Tibial nerve (tissue), 4 donors: Measurements from ENCODE around the gene WASF2. TPM values are rescaled to one million over a fixed set of nuclear protein-coding genes. Genes with fewer than 3 reads are reported as not detected.

Source experiments
- DNase-seq, 2 donors: peaks; one replicate each; pipeline ENCODE4 v3.0.0-alpha.2; 2019; ENCODE audit warnings: low spot score in 2 of 2
- H3K27ac ChIP-seq, 4 donors: fragments of 200-600 bp; sonication (generic) in 3 of 4; one replicate each; pipeline ENCODE4 v1.5.1; 2017 to 2019; ENCODE audit warnings: mild to moderate bottlenecking in 1 of 4
- H3K27me3 ChIP-seq, 2 donors: fragments of 200-600 bp; sonication (generic) in 1 of 2; one replicate each; pipeline versions ENCODE4 v1.5.1 to v1.6.0; 2017 to 2019
- H3K36me3 ChIP-seq, 3 donors: fragments of 200-600 bp; sonication (generic); one replicate each; pipeline ENCODE4 v1.5.1; 2018 to 2019
- H3K4me1 ChIP-seq, 4 donors: fragments of 200-600 bp; sonication (generic) in 3 of 4; one replicate each; pipeline ENCODE4 v1.5.1; 2017 to 2019
- H3K4me3 ChIP-seq, 4 donors: fragments of 200-600 bp; sonication (generic) in 3 of 4; one replicate each; pipeline ENCODE4 v1.5.1; 2017 to 2019; ENCODE audit warnings: mild to moderate bottlenecking in 1 of 4, moderate library complexity in 1 of 4
- H3K9me3 ChIP-seq, 4 donors: fragments of 200-600 bp; sonication (generic) in 3 of 4; one replicate each; pipeline ENCODE4 v1.5.1; 2017 to 2019
- EP300 ChIP-seq, 2 donors: sonication (generic); formaldehyde crosslinking; IDR thresholded peaks; one replicate each; pipeline ENCODE4 v1.6.1; 2017; ENCODE audit warnings: antibody characterized with exemption in 2 of 2, mild to moderate bottlenecking in 1 of 2
- POLR2A ChIP-seq, 2 donors: fragments of 450-650 bp; IDR thresholded peaks; one replicate each; pipeline ENCODE4 v1.6.1; 2017; ENCODE audit warnings: antibody characterized with exemption in 2 of 2, mild to moderate bottlenecking in 2 of 2, moderate library complexity in 2 of 2
- WGBS, 2 donors: methylation state at CpG; one replicate each; pipeline ENCODE4 v1.1.5; 2018; 5-methylcytosine and 5-hydroxymethylcytosine counted together
- total RNA-seq, 4 donors: library from RNA; depleted of rRNA; stranded (reverse); fragments of >200 nt; gene quantifications; one replicate each; pipeline ENCODE4 v1.1.0, GENCODE V29; 2016
- TF ChIP-seq, protein P1 (sequence below), 5 experiments: fragments of 200-600 bp in 3 of 5; fragments of 450-650 bp in 2 of 5; sonication (generic) in 3 of 5; IDR thresholded peaks; one replicate each; pipeline ENCODE4 v1.5.1; 2016 to 2019; ENCODE audit warnings: antibody characterized with exemption in 5 of 5, mild to moderate bottlenecking in 3 of 5, moderate library complexity in 2 of 5

Gene WASF2
- total RNA-seq, 4 donors from 2014 or later = 74.9 to 95.9 (median 83.4) TPM

DNA sequence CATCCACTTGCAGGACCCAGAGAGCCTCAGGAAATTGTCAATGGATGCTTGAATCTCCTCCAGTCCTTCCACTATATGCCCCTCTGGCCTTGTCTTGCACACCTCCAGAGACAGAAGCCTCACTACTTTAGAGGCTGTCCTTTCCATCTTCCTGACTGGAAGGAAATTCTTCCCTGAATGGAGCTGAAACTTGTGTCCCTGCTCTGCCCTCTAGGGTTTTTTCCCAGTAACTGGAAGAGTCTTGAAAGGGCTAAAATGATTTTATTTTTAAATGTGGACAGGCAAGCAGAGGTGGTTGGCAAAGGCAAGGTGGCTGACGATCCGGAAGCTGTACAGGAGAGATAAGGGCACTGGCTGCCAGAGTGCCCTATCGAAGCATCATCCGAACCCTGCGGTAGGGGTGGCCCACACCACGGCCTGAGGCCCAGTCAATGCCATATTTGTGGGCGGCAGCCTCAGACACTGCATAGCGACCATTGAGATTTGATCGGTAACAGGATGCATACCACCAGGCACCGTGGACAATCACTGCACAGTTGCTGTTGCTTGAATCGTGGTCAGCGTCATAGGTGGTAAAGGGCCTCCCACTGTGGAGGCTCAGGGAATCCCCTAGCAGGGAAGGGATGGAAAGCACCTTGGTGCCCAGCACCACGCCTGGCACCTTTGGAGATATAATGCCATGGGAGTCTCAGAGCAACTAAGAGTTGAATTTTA, 120.9 kb downstream of the WASF2 start:
- Histone ChIP-seq H3K9me3 (no peaks in the 10 kb centered on the region), H3K36me3 (peaks cover 0 to 8% (median 0%) of the 10 kb centered on the region in 3 donors), H3K4me1 (peaks cover 0 to 43% (median 32%) of the 10 kb centered on the region in 4 donors), H3K27ac (peak overlapping the region in 3 of 4 donors; percentile 20 to 65 (median 36)), H3K4me3 (no peak overlapping the region), H3K27me3 (no peaks in the 10 kb centered on the region)
- TF ChIP-seq POLR2A (IDR thresholded peaks at IDR 0.05) = no peak
- TF ChIP-seq, protein P1, sequence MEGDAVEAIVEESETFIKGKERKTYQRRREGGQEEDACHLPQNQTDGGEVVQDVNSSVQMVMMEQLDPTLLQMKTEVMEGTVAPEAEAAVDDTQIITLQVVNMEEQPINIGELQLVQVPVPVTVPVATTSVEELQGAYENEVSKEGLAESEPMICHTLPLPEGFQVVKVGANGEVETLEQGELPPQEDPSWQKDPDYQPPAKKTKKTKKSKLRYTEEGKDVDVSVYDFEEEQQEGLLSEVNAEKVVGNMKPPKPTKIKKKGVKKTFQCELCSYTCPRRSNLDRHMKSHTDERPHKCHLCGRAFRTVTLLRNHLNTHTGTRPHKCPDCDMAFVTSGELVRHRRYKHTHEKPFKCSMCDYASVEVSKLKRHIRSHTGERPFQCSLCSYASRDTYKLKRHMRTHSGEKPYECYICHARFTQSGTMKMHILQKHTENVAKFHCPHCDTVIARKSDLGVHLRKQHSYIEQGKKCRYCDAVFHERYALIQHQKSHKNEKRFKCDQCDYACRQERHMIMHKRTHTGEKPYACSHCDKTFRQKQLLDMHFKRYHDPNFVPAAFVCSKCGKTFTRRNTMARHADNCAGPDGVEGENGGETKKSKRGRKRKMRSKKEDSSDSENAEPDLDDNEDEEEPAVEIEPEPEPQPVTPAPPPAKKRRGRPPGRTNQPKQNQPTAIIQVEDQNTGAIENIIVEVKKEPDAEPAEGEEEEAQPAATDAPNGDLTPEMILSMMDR (IDR thresholded peaks at IDR 0.05) = peak in 2 of 5 experiments; percentile 9 to 20
- DNase-seq = no peak
- WGBS, 2 donors = 68 to 81% methylated on average over 12 to 13 of the region's 13 CpGs

DNA sequence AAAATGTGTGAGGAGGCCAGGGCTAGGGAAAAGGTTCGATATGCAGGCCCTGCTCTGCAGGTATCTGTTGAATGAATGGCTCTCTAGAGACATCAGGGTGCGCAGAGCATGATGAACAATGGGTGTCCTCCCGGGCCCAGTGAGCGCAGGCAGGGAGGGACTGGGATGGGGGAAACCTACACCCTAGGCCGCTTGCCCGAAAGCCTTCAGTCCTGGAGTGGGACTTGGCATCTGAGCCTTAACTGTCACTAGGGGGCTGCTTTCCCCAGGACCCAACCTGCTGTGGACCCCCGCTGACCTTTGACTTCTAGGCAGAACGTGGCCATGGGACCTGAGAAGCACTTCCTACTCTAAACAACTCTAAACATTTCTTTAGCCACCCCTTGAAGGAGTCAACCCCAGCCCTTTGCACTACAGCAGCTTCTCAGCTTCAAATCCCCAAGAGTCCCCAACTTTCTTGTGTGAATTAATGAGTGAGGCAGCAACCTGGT, 122.8 kb downstream of the WASF2 start:
- Histone ChIP-seq H3K4me1 (peaks cover 0 to 52% (median 33%) of the 10 kb centered on the region in 4 donors), H3K9me3 (no peaks in the 10 kb centered on the region), H3K4me3 (peak overlapping the region; percentile 66 to 82 (median 74)), H3K27ac (peak overlapping the region; percentile 95 to 100 (median 97)), H3K27me3 (no peaks in the 10 kb centered on the region), H3K36me3 (peaks cover 0 to 26% (median 6%) of the 10 kb centered on the region in 3 donors)
- no peak for TF ChIP-seq POLR2A (IDR thresholded peaks at IDR 0.05)
- TF ChIP-seq, protein P1 (IDR thresholded peaks at IDR 0.05) = peak in 1 of 5 experiments; percentile 1
- TF ChIP-seq EP300 (IDR thresholded peaks at IDR 0.05) = no peak
- no peak for DNase-seq
- 21 to 37% methylated on average over 8 of the region's 8 CpGs for WGBS, 2 donors

DNA sequence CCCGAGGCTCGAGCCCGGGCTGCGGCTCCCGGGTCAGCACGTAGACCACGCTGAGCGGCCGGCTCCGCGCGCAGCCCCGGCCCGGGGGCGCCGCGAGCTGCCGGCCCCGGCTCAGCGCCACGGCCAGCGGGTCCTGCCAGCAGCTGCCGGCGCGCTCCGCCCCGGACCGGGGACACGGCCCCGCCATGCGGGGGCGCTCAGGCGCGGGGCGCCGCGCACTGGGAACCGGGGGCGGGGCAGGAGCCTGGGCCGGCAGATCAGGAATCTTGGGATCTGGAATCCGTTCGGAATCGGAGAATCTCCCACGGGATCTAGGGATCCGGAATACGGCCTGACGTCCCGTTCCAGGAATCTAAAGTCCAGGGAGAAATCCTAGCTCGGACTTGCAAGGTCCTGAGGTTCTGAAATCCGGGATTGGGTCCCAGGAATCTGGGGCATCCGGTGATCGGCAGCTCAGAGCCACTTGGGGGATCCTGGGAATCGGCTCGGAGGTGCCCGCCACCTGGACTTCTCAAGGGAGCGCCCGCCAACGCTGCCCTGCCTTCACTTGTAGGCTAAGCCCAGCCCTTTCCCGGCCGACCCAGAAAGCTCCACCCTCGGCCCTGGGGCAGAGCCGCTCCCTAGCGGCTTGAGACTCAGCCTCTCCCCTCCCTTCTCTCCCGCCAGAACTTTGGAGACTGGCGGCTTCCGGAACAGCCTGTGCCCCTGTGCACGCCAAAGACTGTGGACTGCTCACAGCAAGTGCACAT, 123.4 kb downstream of the WASF2 start, which contains the start of gene MAP3K6:
Gene MAP3K6, minus strand, starts transcription at position 551 of the 749 bp plus-strand sequence. Its CDS starts 364 bp downstream, at position 187.
- TF ChIP-seq POLR2A (IDR thresholded peaks at IDR 0.05) (peak; percentile 65 to 80), EP300 (IDR thresholded peaks at IDR 0.05) (peak; percentile 34 to 93)
- TF ChIP-seq, protein P1 (IDR thresholded peaks at IDR 0.05) = peak; percentile 16 to 73 (median 45)
- H3K36me3 ChIP-seq = peaks cover 0 to 32% (median 6%) of the 10 kb centered on the region in 3 donors
- WGBS, 2 donors = 0 to 2% methylated on average over 26 of the region's 67 CpGs
- H3K4me1 ChIP-seq = peaks cover 0 to 52% (median 33%) of the 10 kb centered on the region in 4 donors
- H3K27ac ChIP-seq = peak within 1 kb of the TSS; percentile 95 to 100 (median 97)
- no peaks in the 10 kb centered on the region for H3K27me3 ChIP-seq
- peak; percentile 83 to 85 for DNase-seq
- no peaks in the 10 kb centered on the region for H3K9me3 ChIP-seq
- H3K4me3 ChIP-seq = peak within 1 kb of the TSS; percentile 66 to 82 (median 74)

DNA sequence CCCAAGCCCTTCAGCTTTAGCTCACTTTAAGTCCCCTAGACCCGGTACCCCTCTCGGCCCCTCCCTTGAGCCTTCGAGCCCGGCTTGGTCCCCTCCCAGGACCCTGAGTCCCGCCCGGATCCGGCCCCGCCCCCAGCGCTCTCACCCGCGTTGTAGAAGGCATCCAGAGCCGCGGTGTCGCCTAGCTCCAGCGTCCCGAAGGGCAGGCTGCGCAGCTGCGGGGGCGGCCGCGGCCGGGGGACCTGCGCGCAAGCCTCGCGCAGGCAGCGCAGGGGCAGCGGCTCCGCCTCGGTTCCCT, 123.9 kb downstream of the WASF2 start:
- DNase-seq = peak; percentile 80 to 86
- Histone ChIP-seq H3K9me3 (no peaks in the 10 kb centered on the region), H3K27me3 (no peaks in the 10 kb centered on the region), H3K27ac (peak overlapping the region; percentile 95 to 100 (median 97)), H3K4me3 (peak overlapping the region; percentile 66 to 82 (median 74)), H3K4me1 (peaks cover 0 to 52% (median 33%) of the 10 kb centered on the region in 4 donors), H3K36me3 (peaks cover 0 to 37% (median 6%) of the 10 kb centered on the region in 3 donors)
- 0 to 3% methylated on average over 15 to 16 of the region's 30 CpGs for WGBS, 2 donors
- TF ChIP-seq, protein P1 (IDR thresholded peaks at IDR 0.05) = no peak
- TF ChIP-seq POLR2A (IDR thresholded peaks at IDR 0.05) = peak in 1 of 2 donors; percentile 35
- TF ChIP-seq EP300 (IDR thresholded peaks at IDR 0.05) = no peak
